Central memory CD8-positive, alpha-beta T cell (primary cell): ENCODE measurements around the gene RPS6KA5.

Experiments
- ATAC-seq: fragments of 150-1000 bp; cut with Tn5 transposase; replicated peaks from 2 replicates; pipeline ENCODE4 v1.10.0; 2022; ENCODE audit warnings: mild to moderate bottlenecking, moderate FRiP score, moderate number of reproducible peaks; ENCODE audit not compliant: poor library complexity, severe bottlenecking; ENCODE audit errors: extremely low read depth
- DNase-seq, 2 donors: peaks; one replicate each; pipeline ENCODE4 v3.0.0; 2021; ENCODE audit warnings: low spot score in 2 of 2
- H3K27ac Mint-ChIP-seq: one replicate; pipeline ENCODE4 v1.8.0; 2022; ENCODE audit warnings: low read depth, mild to moderate bottlenecking, moderate library complexity, mixed read lengths
- H3K27me3 Mint-ChIP-seq: one replicate; pipeline ENCODE4 v1.8.0; 2022; ENCODE audit warnings: mixed read lengths
- H3K36me3 Mint-ChIP-seq: one replicate; pipeline ENCODE4 v1.8.0; 2022; ENCODE audit warnings: mild to moderate bottlenecking, moderate library complexity, mixed read lengths; ENCODE audit not compliant: insufficient read depth
- H3K4me1 Mint-ChIP-seq: one replicate; pipeline ENCODE4 v1.8.0; 2022; ENCODE audit warnings: mixed read lengths
- H3K4me3 Mint-ChIP-seq: one replicate; pipeline ENCODE4 v1.8.0; 2022; ENCODE audit warnings: mild to moderate bottlenecking, moderate library complexity, mixed read lengths
- H3K9me3 Mint-ChIP-seq: one replicate; pipeline ENCODE4 v1.8.0; 2022; ENCODE audit warnings: mixed read lengths

RPS6KA5 gene

GRCh38 chr14:90819734-90820393 is 240.6 kb downstream of the RPS6KA5 start:
- Mint-ChIP-seq H3K27ac (peak overlapping the region; percentile 61), H3K9me3 (peaks cover 8% of the 10 kb centered on the region), H3K4me1 (peaks cover 24% of the 10 kb centered on the region), H3K27me3 (no peaks in the 10 kb centered on the region), H3K36me3 (peaks cover 7% of the 10 kb centered on the region), H3K4me3 (no peak overlapping the region)
- no peak for ATAC-seq
- no peak for DNase-seq

DNA sequence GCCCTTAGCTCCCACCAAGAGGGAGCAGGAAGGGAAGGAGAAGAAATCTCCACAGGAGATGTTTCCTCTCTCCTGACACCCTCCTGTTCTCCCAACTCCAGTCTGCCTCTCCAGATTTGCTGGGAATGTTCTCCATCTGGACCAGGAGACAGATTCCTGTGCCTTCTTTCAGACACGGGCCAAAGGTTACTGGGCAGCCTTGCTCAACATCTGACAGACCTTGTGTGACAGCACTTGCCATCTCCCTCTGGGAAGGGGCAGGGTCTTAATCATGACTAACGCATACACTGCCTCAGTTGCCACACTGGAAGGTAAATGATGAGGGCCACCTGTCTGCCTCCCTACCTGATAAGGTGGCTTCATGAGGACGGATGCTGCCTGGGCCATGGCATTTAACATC is 241.7 kb downstream of the RPS6KA5 start:
- no peak overlapping the region for H3K4me3 Mint-ChIP-seq
- H3K36me3 Mint-ChIP-seq, result peaks cover 7% of the 10 kb centered on the region
- no peak for ATAC-seq
- H3K9me3 Mint-ChIP-seq, result peaks cover 1% of the 10 kb centered on the region
- DNase-seq, result no peak
- H3K27me3 Mint-ChIP-seq, result no peaks in the 10 kb centered on the region
- H3K27ac Mint-ChIP-seq, result no peak overlapping the region
- H3K4me1 Mint-ChIP-seq, result peaks cover 24% of the 10 kb centered on the region

DNA sequence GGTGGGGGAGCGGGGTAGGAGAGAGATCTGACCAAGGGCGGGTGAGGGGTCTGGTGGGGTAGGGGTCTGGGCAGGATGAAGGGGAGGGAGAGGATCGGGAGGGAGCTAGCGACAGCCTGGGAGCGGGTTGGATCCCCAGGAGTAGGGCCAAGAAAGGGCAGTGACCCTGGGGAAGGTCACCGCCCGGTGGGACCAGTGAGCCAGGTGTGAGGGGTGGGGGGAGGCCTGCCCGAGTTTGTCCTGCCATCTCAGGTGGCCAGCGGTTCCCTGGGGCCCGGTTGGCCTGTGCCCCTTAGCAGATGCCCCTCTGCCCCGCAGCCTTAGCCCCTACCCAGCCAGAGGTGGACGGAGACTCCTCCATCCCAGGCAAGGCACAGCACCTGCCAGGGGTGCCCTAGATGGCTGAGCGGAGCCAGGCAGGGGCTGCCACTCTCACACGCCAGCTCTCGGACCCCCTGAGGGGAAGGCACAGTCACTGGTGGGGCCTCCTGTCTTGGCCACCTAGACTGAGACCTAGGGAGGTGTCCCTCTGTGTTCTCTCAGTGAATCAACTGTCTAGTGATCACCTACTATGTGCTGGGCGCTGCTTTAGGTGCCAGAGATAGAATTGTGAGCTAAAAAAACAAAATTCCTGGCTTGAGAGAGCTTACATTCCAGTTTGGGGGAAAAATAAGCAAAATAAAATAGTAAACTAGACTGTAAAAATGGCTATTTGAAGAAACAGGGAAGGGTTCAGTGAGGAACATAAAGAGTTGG is 243.6 kb downstream of the RPS6KA5 start:
- Mint-ChIP-seq H3K27me3 (no peaks in the 10 kb centered on the region), H3K4me1 (peaks cover 23% of the 10 kb centered on the region), H3K36me3 (peaks cover 5% of the 10 kb centered on the region), H3K27ac (no peak overlapping the region), H3K9me3 (no peaks in the 10 kb centered on the region), H3K4me3 (peak overlapping the region; percentile 63)
- DNase-seq (no peak), ATAC-seq (no peak)

DNA sequence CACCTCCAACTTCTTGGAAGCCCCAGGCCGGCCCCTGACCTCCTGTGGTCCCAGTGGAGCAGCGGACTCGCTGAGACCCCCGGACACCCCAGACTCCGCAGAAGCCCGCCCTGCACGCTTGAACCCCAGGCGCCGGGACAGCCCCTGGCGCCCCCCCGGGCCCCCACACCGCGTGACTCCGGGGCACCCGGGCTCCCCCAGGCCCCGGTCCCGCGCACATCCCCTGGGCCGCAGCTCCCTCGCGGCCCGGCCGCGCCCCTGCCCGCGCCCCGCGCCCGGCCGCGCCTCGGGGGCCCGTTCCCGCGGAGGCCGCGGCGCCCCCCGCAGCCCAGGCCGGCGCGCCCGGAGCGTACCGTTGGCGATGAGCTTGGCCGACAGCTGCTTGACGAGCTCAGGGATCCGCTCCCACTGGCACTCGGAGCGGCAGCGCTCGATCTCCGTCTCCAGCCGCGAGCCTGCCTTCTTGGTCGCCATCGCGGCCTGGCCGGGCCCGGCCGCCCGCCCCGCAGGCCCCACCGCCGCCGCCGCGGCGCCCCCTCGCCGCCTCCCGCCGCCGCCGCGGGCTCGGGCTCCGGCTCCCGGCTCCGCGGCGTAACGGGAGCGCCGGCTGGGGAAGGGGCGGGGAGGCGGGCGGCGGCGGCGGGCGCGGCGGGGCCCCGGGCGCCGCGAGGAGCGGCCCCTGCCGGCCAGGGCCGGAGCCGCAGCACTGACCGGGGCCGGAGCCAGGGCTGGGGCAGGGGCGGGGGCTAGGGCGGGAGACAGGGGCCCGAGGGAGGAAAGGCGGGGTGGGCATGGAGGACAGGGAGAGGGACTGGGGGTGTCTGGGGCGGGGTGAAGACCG is 244.4 kb downstream of the RPS6KA5 start, which contains the start of gene TTC7B:
TSS of gene TTC7B (minus strand) at position 609 of the 841 bp plus-strand sequence. CDS start at position 474, 135 bp downstream.
- peaks cover 4% of the 10 kb centered on the region for H3K36me3 Mint-ChIP-seq
- peak within 1 kb of the TSS; percentile 2 for H3K27ac Mint-ChIP-seq
- DNase-seq (no peak), ATAC-seq (peak; percentile 26)
- H3K9me3 Mint-ChIP-seq, result no peaks in the 10 kb centered on the region
- peaks cover 14% of the 10 kb centered on the region for H3K4me1 Mint-ChIP-seq
- H3K27me3 Mint-ChIP-seq, result no peaks in the 10 kb centered on the region
- H3K4me3 Mint-ChIP-seq, result peak within 1 kb of the TSS; percentile 63

DNA sequence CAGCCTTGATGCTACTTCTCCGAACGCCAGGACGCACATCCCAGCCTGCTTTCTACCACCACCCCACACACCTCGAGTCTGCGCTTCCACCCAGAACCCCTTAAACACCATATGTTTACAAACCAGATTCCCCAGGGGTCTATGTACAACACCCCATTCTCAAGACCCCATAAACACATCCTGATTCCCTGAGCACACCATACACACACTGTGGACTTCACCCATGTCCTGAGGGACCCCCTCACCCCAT is 244.9 kb downstream of the RPS6KA5 start:
- peak overlapping the region; percentile 2 for H3K27ac Mint-ChIP-seq
- no peak for ATAC-seq
- no peaks in the 10 kb centered on the region for H3K27me3 Mint-ChIP-seq
- no peaks in the 10 kb centered on the region for H3K9me3 Mint-ChIP-seq
- peaks cover 13% of the 10 kb centered on the region for H3K4me1 Mint-ChIP-seq
- H3K4me3 Mint-ChIP-seq, result peak overlapping the region; percentile 39
- no peak for DNase-seq
- no peaks in the 10 kb centered on the region for H3K36me3 Mint-ChIP-seq

DNA sequence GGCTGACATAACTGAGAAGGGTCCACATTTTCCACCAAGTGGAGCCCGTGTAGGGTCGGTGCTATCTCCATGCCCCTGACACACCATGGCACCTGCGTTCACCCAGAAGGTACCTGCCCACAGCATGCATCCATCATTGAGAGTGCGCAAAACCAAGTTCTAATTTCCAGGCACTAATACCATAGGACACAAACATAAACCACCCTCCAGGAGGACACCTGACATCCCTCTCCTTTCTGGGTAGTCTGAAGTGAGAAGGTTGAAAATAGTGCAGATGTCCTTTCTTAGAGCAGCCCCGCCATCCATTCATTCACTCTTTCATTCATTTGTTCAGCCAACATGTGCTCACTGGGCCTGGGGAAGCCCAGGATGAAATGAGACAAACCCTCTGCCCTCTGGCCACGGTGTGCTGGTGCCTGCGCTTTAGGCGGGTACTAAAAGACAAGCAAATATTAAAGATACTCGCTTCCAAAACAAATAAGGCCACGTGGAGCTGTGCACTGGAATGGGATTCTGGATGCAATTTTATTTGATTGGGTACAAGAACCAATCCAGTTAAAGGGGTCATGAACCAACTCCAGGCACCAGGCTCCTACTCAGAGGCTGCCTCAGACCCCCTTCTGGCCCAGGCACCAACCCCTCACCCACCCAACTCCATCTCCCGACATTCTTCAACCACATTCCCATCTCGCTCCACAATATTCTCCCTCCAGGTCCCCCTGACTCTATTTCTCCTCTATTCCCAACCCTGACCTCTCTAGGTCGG is 245.5 kb downstream of the RPS6KA5 start:
- ATAC-seq (no peak), DNase-seq (no peak)
- H3K9me3 Mint-ChIP-seq, result no peaks in the 10 kb centered on the region
- peak overlapping the region; percentile 2 for H3K27ac Mint-ChIP-seq
- peaks cover 11% of the 10 kb centered on the region for H3K4me1 Mint-ChIP-seq
- no peaks in the 10 kb centered on the region for H3K27me3 Mint-ChIP-seq
- H3K36me3 Mint-ChIP-seq, result no peaks in the 10 kb centered on the region
- H3K4me3 Mint-ChIP-seq, result peak overlapping the region; percentile 39

DNA sequence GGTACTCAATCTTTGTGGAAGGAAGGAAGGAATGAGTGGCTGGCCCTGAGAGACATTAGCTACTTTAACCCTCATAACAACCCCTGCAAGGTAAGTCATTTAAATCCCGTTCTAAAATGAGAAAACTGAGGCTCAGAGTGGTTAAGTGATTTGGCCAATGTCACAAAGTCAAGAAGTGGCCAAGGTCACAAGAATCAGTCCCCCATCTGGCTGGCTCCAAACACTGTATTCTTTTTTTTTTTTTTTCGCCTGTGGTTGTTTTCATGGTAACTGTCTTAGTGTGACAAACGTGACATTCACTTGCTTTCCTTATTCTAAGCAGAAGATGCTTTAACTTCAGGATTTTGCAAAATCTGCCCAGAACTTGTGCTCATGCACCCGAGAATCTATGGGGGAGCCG is 247.0 kb downstream of the RPS6KA5 start:
- no peaks in the 10 kb centered on the region for H3K36me3 Mint-ChIP-seq

DNA sequence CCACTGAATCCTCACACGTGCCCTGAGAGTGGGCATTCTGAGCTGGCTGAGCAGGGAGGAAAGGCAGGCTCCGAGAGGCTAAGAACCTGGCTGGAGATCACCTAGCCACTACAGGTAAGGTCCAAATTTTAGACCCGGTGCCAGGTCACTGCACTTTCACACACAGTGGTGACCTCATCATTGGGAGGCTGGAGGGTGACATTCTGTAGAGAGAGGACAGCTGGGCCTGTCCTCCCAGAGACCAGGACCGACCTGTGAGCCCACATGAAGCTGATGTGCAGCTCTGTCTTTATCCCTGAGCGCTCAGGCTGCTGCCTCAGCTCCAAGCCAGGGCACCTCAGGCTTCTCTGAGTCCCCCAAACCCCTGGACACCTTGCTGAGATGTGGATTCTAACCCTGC is 248.3 kb downstream of the RPS6KA5 start:
- DNase-seq (no peak), ATAC-seq (no peak)
- H3K9me3 Mint-ChIP-seq, result no peaks in the 10 kb centered on the region
- H3K27me3 Mint-ChIP-seq, result no peaks in the 10 kb centered on the region
- no peak overlapping the region for H3K27ac Mint-ChIP-seq
- no peak overlapping the region for H3K4me3 Mint-ChIP-seq
- H3K36me3 Mint-ChIP-seq, result no peaks in the 10 kb centered on the region
- peaks cover 11% of the 10 kb centered on the region for H3K4me1 Mint-ChIP-seq

More for the DNA sequence above, 247.0 kb downstream of the RPS6KA5 start:
- Mint-ChIP-seq H3K4me3 (no peak overlapping the region), H3K27ac (no peak overlapping the region), H3K27me3 (no peaks in the 10 kb centered on the region), H3K9me3 (no peaks in the 10 kb centered on the region), H3K4me1 (peaks cover 11% of the 10 kb centered on the region)
- DNase-seq (no peak), ATAC-seq (no peak)

- DNase-seq, result no peak
- H3K36me3 Mint-ChIP-seq, result no peaks in the 10 kb centered on the region
Observed at GRCh38 chr14:90811641-90812040, 248.8 kb downstream of the RPS6KA5 start.

GRCh38 chr14:90810806-90811205 is 249.6 kb downstream of the RPS6KA5 start:
- Mint-ChIP-seq H3K27me3 (no peaks in the 10 kb centered on the region), H3K4me3 (no peak overlapping the region), H3K9me3 (no peaks in the 10 kb centered on the region), H3K27ac (no peak overlapping the region), H3K36me3 (no peaks in the 10 kb centered on the region), H3K4me1 (peaks cover 11% of the 10 kb centered on the region)
- DNase-seq, result no peak
- ATAC-seq, result no peak

More at GRCh38 chr14:90811641-90812040, 248.8 kb downstream of the RPS6KA5 start:
- no peak for ATAC-seq
- no peaks in the 10 kb centered on the region for H3K9me3 Mint-ChIP-seq
- no peaks in the 10 kb centered on the region for H3K27me3 Mint-ChIP-seq
- no peak overlapping the region for H3K27ac Mint-ChIP-seq
- no peak overlapping the region for H3K4me3 Mint-ChIP-seq
- H3K4me1 Mint-ChIP-seq, result peaks cover 11% of the 10 kb centered on the region

- Mint-ChIP-seq H3K27ac (no peak overlapping the region), H3K4me3 (no peak overlapping the region), H3K36me3 (no peaks in the 10 kb centered on the region), H3K27me3 (no peaks in the 10 kb centered on the region), H3K9me3 (no peaks in the 10 kb centered on the region), H3K4me1 (peaks cover 5% of the 10 kb centered on the region)
- DNase-seq (no peak), ATAC-seq (no peak)
Observed at GRCh38 chr14:90809530-90810312, 250.7 kb downstream of the RPS6KA5 start.
